Inflammatory macrophage treated with lipopolysaccharide for 4 hours (primary cell): ENCODE data around the gene POLR2B.
"Not testable (repeated sequence)": the region's sequence is repeated elsewhere in the genome, so short reads cannot be mapped to it uniquely, and the experiment has no call there.

Experiments
- DNase-seq: peaks from one replicate; pipeline ENCODE4 v3.0.0-alpha.2; 2020

POLR2B gene

GRCh38 chr4:56978750-56979303, at the start of gene POLR2B:
POLR2B (plus strand) TSS chr4:56978896; CDS start chr4:56978986, 90 bp downstream.
- DNase-seq, result peak; percentile 99

- DNase-seq, result no peak
These were observed 48.1 kb upstream of the POLR2B start for GRCh38 chr4:56930638-56931037.

GRCh38 chr4:56931924-56932323, 46.8 kb upstream of the POLR2B start:
- no peak for DNase-seq

- no peak for DNase-seq
These were observed 41.4 kb upstream of the POLR2B start for GRCh38 chr4:56937262-56937661.

GRCh38 chr4:56939826-56940225, 38.9 kb upstream of the POLR2B start:
- DNase-seq, result not testable (repeated sequence)

- DNase-seq, result no peak
These were observed 38.3 kb upstream of the POLR2B start for GRCh38 chr4:56940403-56940802.

GRCh38 chr4:56940971-56941370, 37.7 kb upstream of the POLR2B start:
- DNase-seq, result no peak

- DNase-seq, result no peak
These were observed 37.3 kb upstream of the POLR2B start for GRCh38 chr4:56941403-56941802.

GRCh38 chr4:56953680-56954520, 24.8 kb upstream of the POLR2B start:
- no peak for DNase-seq

GRCh38 chr4:56958111-56958517, 20.6 kb upstream of the POLR2B start:
- peak; percentile 96 for DNase-seq

GRCh38 chr4:56959100-56959499, 19.6 kb upstream of the POLR2B start:
- no peak for DNase-seq

GRCh38 chr4:56961107-56961500, 17.6 kb upstream of the POLR2B start:
- DNase-seq, result no peak

GRCh38 chr4:56971383-56971782, 7.3 kb upstream of the POLR2B start:
- no peak for DNase-seq

GRCh38 chr4:56972389-56972788, 6.3 kb upstream of the POLR2B start:
- DNase-seq, result no peak

GRCh38 chr4:56972809-56973208, 5.9 kb upstream of the POLR2B start:
- DNase-seq, result peak; percentile 71

GRCh38 chr4:56973336-56973735, 5.4 kb upstream of the POLR2B start:
- DNase-seq, result peak; percentile 81

- DNase-seq, result peak; percentile 8
These were observed 2.3 kb upstream of the POLR2B start for GRCh38 chr4:56976283-56976836.

- DNase-seq, result peak; percentile 27
These were observed 1.8 kb upstream of the POLR2B start for GRCh38 chr4:56976837-56977320.

GRCh38 chr4:56977321-56978012, 1.2 kb upstream of the POLR2B start, which contains the start of gene NOA1:
NOA1 (minus strand) TSS chr4:56977606; CDS start chr4:56977585, 21 bp downstream.
- DNase-seq, result peak; percentile 99

- peak; percentile 34 for DNase-seq
These were observed 851 bp downstream of the POLR2B start for GRCh38 chr4:56979421-56980072.

GRCh38 chr4:56981795-56982201, 3.1 kb downstream of the POLR2B start:
- DNase-seq, result no peak

- DNase-seq, result no peak
These were observed 7.5 kb downstream of the POLR2B start for GRCh38 chr4:56986192-56986591.

- no peak for DNase-seq
These were observed 8.3 kb downstream of the POLR2B start for GRCh38 chr4:56986952-56987351.
